Right renal cortex interstitium (tissue), 3 donors: Measurements from ENCODE around the gene PSMA7. TPM values are rescaled to one million over a fixed set of nuclear protein-coding genes. Genes with fewer than 3 reads are reported as not detected.

Experiments
- DNase-seq, 3 donors: peaks; one replicate each; pipeline ENCODE4 v3.0.0-alpha.2; 2013; ENCODE audit warnings: low read depth in 3 of 3, low spot score in 2 of 3
- polyA plus RNA-seq, 3 donors: library from polyadenylated mRNA; unstranded; fragments of 120-200 nt; gene quantifications; one replicate each; pipeline ENCODE4 v1.2.1, GENCODE V29; 2013; ENCODE audit not compliant: insufficient read length in 3 of 3

PSMA7 gene
- polyA plus RNA-seq, 3 donors = 169 to 200 (median 192) TPM

GRCh38 chr20:62174021-62174804 lies 31.0 kb upstream of the PSMA7 start:
- no peak for DNase-seq

GRCh38 chr20:62172666-62173065 lies 29.5 kb upstream of the PSMA7 start:
- DNase-seq = no peak

GRCh38 chr20:62171245-62171644 lies 28.1 kb upstream of the PSMA7 start:
- DNase-seq = no peak

GRCh38 chr20:62170536-62170935 lies 27.3 kb upstream of the PSMA7 start:
- no peak for DNase-seq

GRCh38 chr20:62168890-62169435 lies 25.8 kb upstream of the PSMA7 start:
- DNase-seq = no peak

- DNase-seq = no peak
These were observed 24.9 kb upstream of the PSMA7 start for GRCh38 chr20:62168061-62168460.

GRCh38 chr20:62167474-62167873 lies 24.3 kb upstream of the PSMA7 start:
- no peak for DNase-seq

- DNase-seq = no peak
These were observed 22.7 kb upstream of the PSMA7 start for GRCh38 chr20:62165762-62166399.

GRCh38 chr20:62164879-62165761 lies 21.9 kb upstream of the PSMA7 start:
- no peak for DNase-seq

- DNase-seq = no peak
These were observed 21.0 kb upstream of the PSMA7 start for GRCh38 chr20:62163986-62164762.

GRCh38 chr20:62163485-62163865 lies 20.3 kb upstream of the PSMA7 start:
- no peak for DNase-seq

- DNase-seq = no peak
These were observed 19.7 kb upstream of the PSMA7 start for GRCh38 chr20:62162765-62163484.

- DNase-seq = no peak
These were observed 18.2 kb upstream of the PSMA7 start for GRCh38 chr20:62161347-62161746.

- no peak for DNase-seq
These were observed 17.7 kb upstream of the PSMA7 start for GRCh38 chr20:62160876-62161275.

- DNase-seq = no peak
These were observed 17.1 kb upstream of the PSMA7 start for GRCh38 chr20:62160253-62160652.

GRCh38 chr20:62159839-62160238 lies 16.6 kb upstream of the PSMA7 start:
- DNase-seq = no peak

GRCh38 chr20:62159052-62159451 lies 15.9 kb upstream of the PSMA7 start:
- DNase-seq = no peak

- DNase-seq = no peak
These were observed 15.3 kb upstream of the PSMA7 start for GRCh38 chr20:62158541-62158940.

- no peak for DNase-seq
These were observed 14.8 kb upstream of the PSMA7 start for GRCh38 chr20:62158088-62158400.
